ENCODE measurements around the gene CRYBA4.

GRCh38 chr22:26642465-26643417 is 21.0 kb downstream of the CRYBA4 start:
- TF ChIP-seq POLR2A (IDR thresholded peaks at IDR 0.05) (no peak), CTCF (IDR thresholded peaks at IDR 0.05) (no peak)
